Kasumi-1 (cell line): Measurements from ENCODE around the gene KRTAP1-4.
"Not testable (repeated sequence)": the region's sequence is repeated elsewhere in the genome, so short reads cannot be mapped to it uniquely, and the experiment has no call there.

ENCODE experiments used
- DNase-seq, 2 experiments: peaks; one replicate each; lab custom pipeline; 2025; lab: John Stamatoyannopoulos, UW

The KRTAP1-4 gene

GRCh38 chr17:41003926-41004325, 26.1 kb downstream of the KRTAP1-4 start:
- no peak for DNase-seq

- no peak for DNase-seq
Measured at GRCh38 chr17:41002814-41003213, 27.2 kb downstream of the KRTAP1-4 start.

GRCh38 chr17:41001795-41002194, 28.2 kb downstream of the KRTAP1-4 start:
- DNase-seq, result no peak

GRCh38 chr17:40999563-40999962, 30.4 kb downstream of the KRTAP1-4 start, which contains the start of gene KRTAP3-2:
TSS of gene KRTAP3-2 (minus strand) at chr17:40999906. CDS start at chr17:40999853, 53 bp downstream.
- DNase-seq, result not testable (repeated sequence)

GRCh38 chr17:40997361-40997760, 32.6 kb downstream of the KRTAP1-4 start:
- DNase-seq, result no peak

GRCh38 chr17:40996829-40997228, 33.2 kb downstream of the KRTAP1-4 start:
- no peak for DNase-seq

- no peak for DNase-seq
Measured at GRCh38 chr17:40995116-40995515, 34.9 kb downstream of the KRTAP1-4 start.

GRCh38 chr17:40993839-40994238, 36.2 kb downstream of the KRTAP1-4 start, which contains the start of gene KRTAP3-3:
TSS of gene KRTAP3-3 (minus strand) at chr17:40994164. CDS start at chr17:40994097, 67 bp downstream.
- no peak for DNase-seq

GRCh38 chr17:40993084-40993483, 36.9 kb downstream of the KRTAP1-4 start:
- no peak for DNase-seq

- no peak for DNase-seq
Measured at GRCh38 chr17:40992666-40993065, 37.3 kb downstream of the KRTAP1-4 start.

GRCh38 chr17:40986920-40987319, 43.1 kb downstream of the KRTAP1-4 start:
- DNase-seq, result no peak

GRCh38 chr17:40984226-40984625, 45.8 kb downstream of the KRTAP1-4 start, which contains the start of gene KRT40:
TSS of gene KRT40 (minus strand) at chr17:40984326. CDS start at chr17:40984273, 53 bp downstream.
- DNase-seq, result no peak

- no peak for DNase-seq
Measured at GRCh38 chr17:40981115-40981514, 48.9 kb downstream of the KRTAP1-4 start.

- no peak for DNase-seq
Measured at GRCh38 chr17:40980596-40980995, 49.4 kb downstream of the KRTAP1-4 start.

GRCh38 chr17:40980117-40980516, 49.9 kb downstream of the KRTAP1-4 start:
- no peak for DNase-seq
